ENCODE data around the gene ATP11A. TPM values are rescaled to one million over a fixed set of nuclear protein-coding genes. Genes with fewer than 3 reads are reported as not detected.

The ATP11A gene
- total RNA-seq, 1 experiment from 2014 or later: 80.4 TPM

- no peak overlapping the region for H3K4me3 ChIP-seq (replicated peaks in 1 of 2; ENCODE audit: low read depth in 1 of 2, low read length in 2 of 2)
- BruUV-seq (replicated peaks): no TSS peak
- CTCF ChIA-PET: no interaction called here
- no peaks in the 10 kb centered on the region for H3K79me2 ChIP-seq (ENCODE audit: insufficient read depth, low read length)
- H3K9me2 ChIP-seq (ENCODE audit: insufficient read depth): no peaks in the 10 kb centered on the region
- no peak overlapping the region for H3K9ac ChIP-seq (ENCODE audit: low read length)
- POLR2A ChIA-PET: no interaction called here
- ATAC-seq (no peak), DNase-seq (ENCODE audit: low read depth, low spot score) (no peak)
- no peaks in the 10 kb centered on the region for H4K20me1 ChIP-seq (ENCODE audit: insufficient read depth)
- no peak overlapping the region for H2AFZ ChIP-seq (ENCODE audit: low read depth, low read length, poor library complexity, severe bottlenecking)
- TF ChIP-seq ZNF274 (IDR thresholded peaks at IDR 0.05; ENCODE audit: low read depth, low read length): no peak
- no peak for TF ChIP-seq CTCF (IDR thresholded peaks at IDR 0.05 in 2 of 3, conservative IDR thresholded peaks at IDR 0.05 in 1 of 3; ENCODE audit: borderline replicate concordance in 1 of 3, insufficient read depth in 1 of 3, low read depth in 2 of 3, low read length in 2 of 3)
- no peak for TF ChIP-seq ZBTB33 (IDR thresholded peaks at IDR 0.05; ENCODE audit: extremely low read depth, insufficient replicate concordance, low read length)
- TF ChIP-seq SP1 (IDR thresholded peaks at IDR 0.05; ENCODE audit: low read depth): no peak
- H3K36me3 ChIP-seq (ENCODE audit: control insufficient read depth in 1 of 2, insufficient read depth in 2 of 2, low read length in 2 of 2): no peaks in the 10 kb centered on the region
- H3K4me2 ChIP-seq (ENCODE audit: low read length): no peak overlapping the region
- no peak overlapping the region for H3K27ac ChIP-seq (ENCODE audit: low read depth, low read length)
- no peaks in the 10 kb centered on the region for H3K4me1 ChIP-seq (ENCODE audit: control insufficient read depth in 1 of 2, insufficient read depth in 2 of 2, low read length in 2 of 2)
- H3K9me3 ChIP-seq (ENCODE audit: control insufficient read depth in 1 of 2, insufficient read depth in 1 of 2, low read depth in 1 of 2, low read length in 2 of 2): no peaks in the 10 kb centered on the region
- RAD21 ChIA-PET (ENCODE audit: low non-redundant PET in 1 of 2, low total read pairs in 2 of 2, uncharacterized antibody in 2 of 2, unreplicated experiment in 2 of 2): no interaction called here
- no peaks in the 10 kb centered on the region for H3K27me3 ChIP-seq (ENCODE audit: insufficient read depth, low read length)
- intact Hi-C loops (cut with micrococcal nuclease): no loop called here
Observed at GRCh38 chr13:112900226-112900600, 210.4 kb downstream of the ATP11A start.

GRCh38 chr13:112900691-112901091 lies 210.9 kb downstream of the ATP11A start:
- no peak for TF ChIP-seq POLR2AphosphoS5 (IDR thresholded peaks at IDR 0.05; ENCODE audit: low read depth, low read length)
- no peak for TF ChIP-seq SRF (IDR thresholded peaks at IDR 0.05; ENCODE audit: low read depth)
- TF ChIP-seq JUND (IDR thresholded peaks at IDR 0.05): no peak
- no peak for TF ChIP-seq FOSL1 (IDR thresholded peaks at IDR 0.05; ENCODE audit: low read depth)
- TF ChIP-seq ELF1 (IDR thresholded peaks at IDR 0.05; ENCODE audit: borderline replicate concordance, low read depth): no peak
- no peak for TF ChIP-seq ZBTB33 (IDR thresholded peaks at IDR 0.05; ENCODE audit: extremely low read depth, insufficient replicate concordance, low read length)
- Histone ChIP-seq H3K27ac (ENCODE audit: low read depth, low read length) (no peak overlapping the region), H2AFZ (ENCODE audit: low read depth, low read length, poor library complexity, severe bottlenecking) (no peak overlapping the region), H3K36me3 (ENCODE audit: control insufficient read depth in 1 of 2, insufficient read depth in 2 of 2, low read length in 2 of 2) (no peaks in the 10 kb centered on the region), H3K9ac (ENCODE audit: low read length) (no peak overlapping the region), H3K4me3 (replicated peaks in 1 of 2; ENCODE audit: low read depth in 1 of 2, low read length in 2 of 2) (no peak overlapping the region), H3K27me3 (ENCODE audit: insufficient read depth, low read length) (no peaks in the 10 kb centered on the region), H3K4me1 (ENCODE audit: control insufficient read depth in 1 of 2, insufficient read depth in 2 of 2, low read length in 2 of 2) (peaks cover under 1 to 3% of the 10 kb centered on the region in 2 experiments; a peak in 3 of 4 replicates), H3K79me2 (ENCODE audit: insufficient read depth, low read length) (no peaks in the 10 kb centered on the region), H3K9me2 (ENCODE audit: insufficient read depth) (no peaks in the 10 kb centered on the region), H3K4me2 (ENCODE audit: low read length) (no peak overlapping the region), H4K20me1 (ENCODE audit: insufficient read depth) (no peaks in the 10 kb centered on the region), H3K9me3 (ENCODE audit: control insufficient read depth in 1 of 2, insufficient read depth in 1 of 2, low read depth in 1 of 2, low read length in 2 of 2) (no peaks in the 10 kb centered on the region)
- DNase-seq (ENCODE audit: low read depth, low spot score): no peak
- ChIA-PET RAD21 (ENCODE audit: low non-redundant PET in 1 of 2, low total read pairs in 2 of 2, uncharacterized antibody in 2 of 2, unreplicated experiment in 2 of 2) (no interaction called here), POLR2A (no interaction called here), CTCF (no interaction called here)
- ATAC-seq: no peak
- BruUV-seq (replicated peaks): no TSS peak
- intact Hi-C loops (cut with micrococcal nuclease): no loop called here

Data from HCT116 (cell line).